H1 (cell line): ENCODE measurements around the gene RPIA. TPM values are rescaled to one million over a fixed set of nuclear protein-coding genes. Genes with fewer than 3 reads are reported as not detected.

Experiments used
- BRCA1 ChIP-seq: IDR thresholded peaks from 2 replicates; pipeline ENCODE4 v1.6.1; 2012; ENCODE audit warnings: low read depth, low read length, improper control_type of control experiment
- EZH2 ChIP-seq: fragments of 200-600 bp; sonication (generic); IDR thresholded peaks from 2 replicates; pipeline ENCODE4 v1.7.1; 2012; ENCODE audit warnings: low read depth, mild to moderate bottlenecking, moderate library complexity, low read length, inconsistent platforms; ENCODE audit not compliant: severe bottlenecking
- KDM1A ChIP-seq: fragments of 200-600, 300-600 bp; sonication (generic); IDR thresholded peaks from 2 replicates; pipeline ENCODE4 v1.7.1; 2016; ENCODE audit warnings: mild to moderate bottlenecking, low read length, borderline replicate concordance
- NRF1 ChIP-seq: IDR thresholded peaks from 2 replicates; pipeline ENCODE4 v1.6.1; 2011; ENCODE audit warnings: mild to moderate bottlenecking, low read depth, low read length, improper control_type of control experiment
- RAD21 ChIP-seq, 2 experiments: IDR thresholded peaks in 1 of 2; conservative IDR thresholded peaks in 1 of 2; 2 replicates each; pipeline ENCODE4 v1.6.1; 2011; ENCODE audit warnings: low read depth in 2 of 2, low read length in 2 of 2, improper control_type of control experiment in 1 of 2, inconsistent platforms in 1 of 2, mild to moderate bottlenecking in 1 of 2, moderate library complexity in 1 of 2
- RXRA ChIP-seq: IDR thresholded peaks from 2 replicates; pipeline ENCODE4 v1.6.1; 2011; ENCODE audit warnings: low read depth, mild to moderate bottlenecking, low read length, moderate library complexity; ENCODE audit not compliant: insufficient read depth
- SAP30 ChIP-seq: fragments of 300-600 bp; sonication (generic); IDR thresholded peaks from 2 replicates; pipeline ENCODE4 v1.7.1; 2012; ENCODE audit warnings: low read length, moderate library complexity, mild to moderate bottlenecking, inconsistent platforms; ENCODE audit not compliant: insufficient read depth, insufficient replicate concordance
- SRF ChIP-seq: IDR thresholded peaks from 2 replicates; pipeline ENCODE4 v1.6.1; 2011; ENCODE audit warnings: mild to moderate bottlenecking, low read depth, low read length, moderate library complexity
- SUZ12 ChIP-seq: fragments of 200-600 bp; sonication (generic); IDR thresholded peaks from 2 replicates; pipeline ENCODE4 v1.6.1; 2012; ENCODE audit warnings: mild to moderate bottlenecking, inconsistent platforms, low read length, moderate library complexity, mixed read lengths
- polyA plus RNA-seq, 7 experiments: library from polyadenylated mRNA; depleted of rRNA in 3 of 7; stranded (reverse) in 5 of 7; unstranded in 2 of 7; fragments of >200 nt in 5 of 7; fragments of 200-250 nt in 2 of 7; gene quantifications; 1 replicate in 5 of 7; 2 replicates in 1 of 7; 4 replicates in 1 of 7; pipeline versions ENCODE4 v1.2.1 to v1.2.3, GENCODE V29; 2011 to 2013; ENCODE audit warnings: missing spikeins in 2 of 7, mixed read lengths in 2 of 7
- total RNA-seq: library from RNA; stranded (reverse); fragmentation: NEBNext Ultra II Directional; extraction: Animal tissue kit (Norgen Biotek cat#: 25700); gene quantifications from 2 replicates; pipeline ENCODE4 v1.2.1, GENCODE V29; 2021
- TF ChIP-seq, protein P1 (sequence below): IDR thresholded peaks from 2 replicates; pipeline ENCODE4 v1.6.1; 2012; ENCODE audit warnings: low read length, inconsistent platforms

RPIA gene
- total and polyA plus RNA-seq, 2 of the 8 experiments (the other 6 are each of a cell fraction or from before 2014, with no cell fraction given): 13.1 to 24.0 TPM

DNA sequence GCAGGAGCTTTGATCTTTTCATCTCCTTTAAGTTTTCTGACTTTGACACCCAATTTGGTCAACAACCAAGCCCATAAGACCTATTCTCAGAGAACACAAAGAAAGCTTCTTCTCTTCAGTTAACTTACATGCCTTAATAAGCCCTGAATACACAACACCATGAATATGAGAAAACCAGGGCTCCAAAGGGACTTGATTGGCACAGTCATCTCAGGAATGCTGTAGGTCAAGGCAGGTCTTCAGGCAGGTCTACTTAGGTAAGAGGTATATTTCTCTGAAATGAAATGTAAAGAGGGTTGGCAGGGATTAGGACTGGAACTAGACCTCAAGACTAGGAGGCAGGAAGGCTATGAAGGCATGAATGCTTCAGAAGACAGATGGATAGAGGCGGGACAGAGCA lies 39.8 kb upstream of the RPIA start (continued):
- TF ChIP-seq SUZ12: no peak
- no peak for TF ChIP-seq NRF1
- no peak for TF ChIP-seq KDM1A
- no peak for TF ChIP-seq EZH2
- TF ChIP-seq RXRA: no peak
- no peak for TF ChIP-seq RAD21 (IDR thresholded peaks at IDR 0.05 in 1 of 2, conservative IDR thresholded peaks at IDR 0.05 in 1 of 2; ENCODE audit: low read depth in 2 of 2, low read length in 2 of 2)
- TF ChIP-seq SAP30: no peak
- no peak for TF ChIP-seq BRCA1
- TF ChIP-seq SRF: no peak
- TF ChIP-seq, protein P1, sequence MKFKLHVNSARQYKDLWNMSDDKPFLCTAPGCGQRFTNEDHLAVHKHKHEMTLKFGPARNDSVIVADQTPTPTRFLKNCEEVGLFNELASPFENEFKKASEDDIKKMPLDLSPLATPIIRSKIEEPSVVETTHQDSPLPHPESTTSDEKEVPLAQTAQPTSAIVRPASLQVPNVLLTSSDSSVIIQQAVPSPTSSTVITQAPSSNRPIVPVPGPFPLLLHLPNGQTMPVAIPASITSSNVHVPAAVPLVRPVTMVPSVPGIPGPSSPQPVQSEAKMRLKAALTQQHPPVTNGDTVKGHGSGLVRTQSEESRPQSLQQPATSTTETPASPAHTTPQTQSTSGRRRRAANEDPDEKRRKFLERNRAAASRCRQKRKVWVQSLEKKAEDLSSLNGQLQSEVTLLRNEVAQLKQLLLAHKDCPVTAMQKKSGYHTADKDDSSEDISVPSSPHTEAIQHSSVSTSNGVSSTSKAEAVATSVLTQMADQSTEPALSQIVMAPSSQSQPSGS: no peak
